Left colon (tissue), 2 donors: Measurements from ENCODE around the gene TTLL9. TPM values are rescaled to one million over a fixed set of nuclear protein-coding genes. Genes with fewer than 3 reads are reported as not detected.

Source experiments
- ATAC-seq: fragments of 200-7000 bp; cut with Tn5 transposase; one replicate; pipeline ENCODE4 v1.9.1; 2020; ENCODE audit warnings: mild to moderate bottlenecking, moderate library complexity
- DNase-seq, 2 donors: peaks; one replicate each; pipeline ENCODE4 v3.0.0-alpha.2; 2020
- intact Hi-C, 2 donors: fragments of 100-400 bp; cut with DNase I in 1 of 2; cut with micrococcal nuclease in 1 of 2; formaldehyde crosslinking; loops; one replicate each; pipeline versions ENCODE4 v1.11.2 to v1.14.0; 2022; cut with DNase I, micrococcal nuclease
- total RNA-seq, 2 donors: library from RNA; stranded (reverse); fragmentation: NEBNext Ultra II Directional; extraction: Animal tissue kit (Norgen Biotek cat#: 25700); gene quantifications; one replicate each; pipeline ENCODE4 v1.2.1, GENCODE V29; 2021
- donor health status: DM: no; HTN: no; CAD: no.
- donor health status: DM: yes; HTN: yes; CAD: no.

TTLL9 gene
- total RNA-seq, 2 donors from 2014 or later: 0.14 TPM; not detected in 1

- ATAC-seq (peak; percentile 70), DNase-seq (peak in 1 of 2 donors; percentile 44)
- intact Hi-C loops: no loop called here
Observed at GRCh38 chr20:31870726-31871617, 538 bp downstream of the TTLL9 start.

- DNase-seq (no peak), ATAC-seq (no peak)
- intact Hi-C loops: no loop called here
Observed at GRCh38 chr20:31871618-31871954, 1.2 kb downstream of the TTLL9 start.

GRCh38 chr20:31872406-31872805 lies 2.0 kb downstream of the TTLL9 start:
- ATAC-seq (no peak), DNase-seq (no peak)
- intact Hi-C loops: no loop called here

- ATAC-seq: no peak
- intact Hi-C loops: no loop called here
- no peak for DNase-seq
Observed at GRCh38 chr20:31875671-31876070, 5.2 kb downstream of the TTLL9 start.

- intact Hi-C loops: no loop called here
Observed at GRCh38 chr20:31877684-31878083, 7.2 kb downstream of the TTLL9 start.

GRCh38 chr20:31879143-31879987 lies 8.9 kb downstream of the TTLL9 start:
- DNase-seq: peak; percentile 93 to 95
- peak; percentile 98 for ATAC-seq
- intact Hi-C loops: no loop called here

More at GRCh38 chr20:31877684-31878083, 7.2 kb downstream of the TTLL9 start:
- ATAC-seq: no peak
- DNase-seq: no peak

GRCh38 chr20:31881945-31882344 lies 11.5 kb downstream of the TTLL9 start:
- ATAC-seq: no peak
- DNase-seq: no peak
- intact Hi-C loops: no loop called here

GRCh38 chr20:31883829-31884228 lies 13.4 kb downstream of the TTLL9 start:
- DNase-seq (no peak), ATAC-seq (no peak)
- intact Hi-C loops: no loop called here

GRCh38 chr20:31890646-31891045 lies 20.2 kb downstream of the TTLL9 start:
- ATAC-seq (no peak), DNase-seq (no peak)
- intact Hi-C loops: no loop called here

GRCh38 chr20:31894980-31895675 lies 24.7 kb downstream of the TTLL9 start:
- peak; percentile 78 for ATAC-seq
- intact Hi-C loops: no loop called here
- peak; percentile 14 to 47 for DNase-seq

GRCh38 chr20:31896049-31896448 lies 25.6 kb downstream of the TTLL9 start:
- intact Hi-C loops: no loop called here
- ATAC-seq: no peak
- no peak for DNase-seq

GRCh38 chr20:31897541-31897940 lies 27.1 kb downstream of the TTLL9 start:
- intact Hi-C loops: no loop called here
- DNase-seq (no peak), ATAC-seq (no peak)

- no peak for DNase-seq
- intact Hi-C loops: no loop called here
- peak; percentile 77 for ATAC-seq
Observed at GRCh38 chr20:31901615-31902014, 31.2 kb downstream of the TTLL9 start.

GRCh38 chr20:31903627-31904386 lies 33.4 kb downstream of the TTLL9 start:
- ATAC-seq: no peak
- DNase-seq: no peak
- intact Hi-C loops: no loop called here

GRCh38 chr20:31906001-31906400 lies 35.6 kb downstream of the TTLL9 start:
- no peak for DNase-seq
- intact Hi-C loops: no loop called here
- ATAC-seq: no peak

- DNase-seq (no peak), ATAC-seq (no peak)
- intact Hi-C loops: no loop called here
Observed at GRCh38 chr20:31907046-31907445, 36.6 kb downstream of the TTLL9 start.

GRCh38 chr20:31908016-31908415 lies 37.6 kb downstream of the TTLL9 start:
- ATAC-seq (no peak), DNase-seq (no peak)
- intact Hi-C loops: no loop called here

GRCh38 chr20:31908424-31908823 lies 38.0 kb downstream of the TTLL9 start:
- ATAC-seq (no peak), DNase-seq (no peak)
- intact Hi-C loops: no loop called here
